Esophagus (tissue), 2 donors: Measurements from ENCODE around the gene PRH1. TPM values are rescaled to one million over a fixed set of nuclear protein-coding genes. Genes with fewer than 3 reads are reported as not detected.

Experiments
- H3K27ac ChIP-seq, 2 donors: one replicate each; pipeline ENCODE4 v1.5.1; 2013; ENCODE audit warnings: low read depth in 2 of 2, mild to moderate bottlenecking in 2 of 2, inconsistent platforms in 1 of 2, low read length in 1 of 2, moderate library complexity in 1 of 2
- H3K27me3 ChIP-seq, 2 donors: one replicate each; pipeline ENCODE4 v1.6.1; 2013; ENCODE audit warnings: low read length in 2 of 2, control low read depth in 1 of 2, mild to moderate bottlenecking in 1 of 2; ENCODE audit not compliant: insufficient read depth in 2 of 2, control insufficient read depth in 1 of 2
- H3K36me3 ChIP-seq, 2 donors: one replicate each; pipeline ENCODE4 v1.6.1; 2013; ENCODE audit warnings: low read length in 1 of 2; ENCODE audit not compliant: control insufficient read depth in 2 of 2, insufficient read depth in 2 of 2
- H3K4me1 ChIP-seq, 2 donors: one replicate each; pipeline ENCODE4 v1.6.1; 2013; ENCODE audit warnings: low read length in 1 of 2; ENCODE audit not compliant: control insufficient read depth in 2 of 2, insufficient read depth in 2 of 2
- H3K4me3 ChIP-seq, 2 donors: one replicate each; pipeline ENCODE4 v1.5.1; 2013; ENCODE audit warnings: low read length in 2 of 2, mild to moderate bottlenecking in 2 of 2, low read depth in 1 of 2, moderate library complexity in 1 of 2
- H3K9me3 ChIP-seq, 2 donors: one replicate each; pipeline ENCODE4 v1.6.1; 2013; ENCODE audit warnings: mild to moderate bottlenecking in 2 of 2, low read depth in 1 of 2, low read length in 1 of 2, moderate library complexity in 1 of 2; ENCODE audit not compliant: control insufficient read depth in 2 of 2, insufficient read depth in 1 of 2
- WGBS, 2 donors: extraction: QIAGEN DNeasy Blood & Tissue Kit; methylation state at CpG; one replicate each; pipeline ENCODE4 v1.1.7; 2013; 5-methylcytosine and 5-hydroxymethylcytosine counted together
- polyA plus RNA-seq, 2 donors: library from polyadenylated mRNA; stranded (reverse); fragments of 200-250 nt; gene quantifications; one replicate each; pipeline ENCODE4 v1.2.3, GENCODE V29; 2013
- donor health status: healthy with polysubstance abuse.
- donor health status: Bipolar disorder and iron deficiency.

Gene PRH1
- polyA plus RNA-seq, 2 donors, result 0.35 to 1.3 TPM

GRCh38 chr12:10849425-10849878 is 34.6 kb downstream of the PRH1 start, which contains the start of gene PRR4:
Gene PRR4 (minus strand): TSS chr12:10849475. CDS start chr12:10849437, 38 bp downstream.
- no peaks in the 10 kb centered on the region for H3K27me3 ChIP-seq
- no peak within 1 kb of the TSS for H3K4me3 ChIP-seq
- WGBS, 2 donors, result 82 to 85% methylated on average over 4 of the region's 4 CpGs
- no peak within 1 kb of the TSS for H3K27ac ChIP-seq
- peaks cover 0 to 2% of the 10 kb centered on the region in 2 donors for H3K9me3 ChIP-seq
- H3K4me1 ChIP-seq, result no peaks in the 10 kb centered on the region
- peaks cover 0 to 7% of the 10 kb centered on the region in 2 donors for H3K36me3 ChIP-seq

GRCh38 chr12:10847744-10848143 is 36.3 kb downstream of the PRH1 start:
- Histone ChIP-seq H3K36me3 (peaks cover 0 to 7% of the 10 kb centered on the region in 2 donors), H3K27ac (no peak overlapping the region), H3K9me3 (no peaks in the 10 kb centered on the region), H3K27me3 (no peaks in the 10 kb centered on the region), H3K4me1 (no peaks in the 10 kb centered on the region), H3K4me3 (no peak overlapping the region)
- 27 to 33% methylated on average over 2 of the region's 2 CpGs for WGBS, 2 donors

GRCh38 chr12:10842862-10843261 is 41.2 kb downstream of the PRH1 start:
- no peaks in the 10 kb centered on the region for H3K27me3 ChIP-seq
- no peaks in the 10 kb centered on the region for H3K4me1 ChIP-seq
- no peaks in the 10 kb centered on the region for H3K9me3 ChIP-seq
- 97 to 100% methylated on average over 2 of the region's 2 CpGs for WGBS, 2 donors
- peaks cover 0 to 4% of the 10 kb centered on the region in 2 donors for H3K36me3 ChIP-seq
- H3K27ac ChIP-seq, result no peak overlapping the region
- H3K4me3 ChIP-seq, result no peak overlapping the region

- WGBS, 2 donors, result 87 to 90% methylated on average over 3 of the region's 3 CpGs
- Histone ChIP-seq H3K27me3 (no peaks in the 10 kb centered on the region), H3K27ac (no peak overlapping the region), H3K36me3 (no peaks in the 10 kb centered on the region), H3K4me1 (no peaks in the 10 kb centered on the region), H3K4me3 (no peak overlapping the region), H3K9me3 (no peaks in the 10 kb centered on the region)
Observed at GRCh38 chr12:10838461-10838860, 45.6 kb downstream of the PRH1 start.

Other genes with a start within 250 kb of the PRH1 start
- gene STYK1, start 210.2 kb downstream of the PRH1 start, polyA plus RNA-seq, result 1 to 10 TPM; 5.4 to 7.0 TPM
- gene YBX3, start 160.9 kb downstream of the PRH1 start, polyA plus RNA-seq, result 100 to 1,000 TPM; 399 to 433 TPM
- gene TAS2R7, start 81.6 kb downstream of the PRH1 start, polyA plus RNA-seq, result not detected
- not detected for gene TAS2R8, start 77.0 kb downstream of the PRH1 start, polyA plus RNA-seq
- gene TAS2R9, start 74.1 kb downstream of the PRH1 start, polyA plus RNA-seq, result not detected
- gene TAS2R10, start 57.9 kb downstream of the PRH1 start, polyA plus RNA-seq, result not detected
- 1 to 10 TPM; 2.1 to 3.3 TPM for gene PRR4, start 34.8 kb downstream of the PRH1 start, polyA plus RNA-seq
- gene TAS2R13, start 25.3 kb upstream of the PRH1 start, polyA plus RNA-seq, result not detected
- not detected for gene PRH2, start 45.0 kb upstream of the PRH1 start, polyA plus RNA-seq
- under 1 TPM; 0.35 to 0.94 TPM for gene TAS2R14, start 55.0 kb upstream of the PRH1 start, polyA plus RNA-seq
- not detected for gene TAS2R50, start 102.7 kb upstream of the PRH1 start, polyA plus RNA-seq
- gene TAS2R20, start 114.0 kb upstream of the PRH1 start, polyA plus RNA-seq, result under 1 TPM; 0.07 to 0.08 TPM
- gene TAS2R19, start 138.4 kb upstream of the PRH1 start, polyA plus RNA-seq, result under 1 TPM in 1 of 2 donors, not detected in 1; 0.08 TPM
- under 1 TPM; 0.09 to 0.16 TPM for gene TAS2R31, start 147.2 kb upstream of the PRH1 start, polyA plus RNA-seq
- not detected for gene TAS2R46, start 178.0 kb upstream of the PRH1 start, polyA plus RNA-seq
- not detected for gene TAS2R43, start 208.1 kb upstream of the PRH1 start, polyA plus RNA-seq